Esophagus squamous epithelium (tissue), 5 donors: Measurements from ENCODE around the gene DCLRE1B. TPM values are rescaled to one million over a fixed set of nuclear protein-coding genes. Genes with fewer than 3 reads are reported as not detected.

Experiments used
- DNase-seq: peaks from one replicate; lab custom pipeline; 2025; lab: John Stamatoyannopoulos, UW
- H3K27ac ChIP-seq, 4 donors: fragments of 200-600 bp; sonication (generic); one replicate each; pipeline ENCODE4 v1.5.1; 2016 to 2019; ENCODE audit warnings: mild to moderate bottlenecking in 1 of 4
- H3K27me3 ChIP-seq, 4 donors: fragments of 200-600 bp; sonication (generic); 1 replicate in 3 of 4; 2 replicates in 1 of 4; pipeline versions ENCODE4 v1.5.1 to v1.6.0; 2017 to 2021; ENCODE audit warnings: antibody characterized with exemption in 1 of 4
- H3K36me3 ChIP-seq, 3 donors: fragments of 200-600 bp; sonication (generic); one replicate each; pipeline ENCODE4 v1.5.1; 2016 to 2019
- H3K4me1 ChIP-seq, 3 donors: fragments of 200-600 bp; sonication (generic); one replicate each; pipeline ENCODE4 v1.5.1; 2017 to 2019
- H3K4me3 ChIP-seq, 4 donors: fragments of 200-600 bp; sonication (generic); 1 replicate in 3 of 4; 2 replicates in 1 of 4; pipeline ENCODE4 v1.5.1; 2016 to 2019; ENCODE audit warnings: mild to moderate bottlenecking in 2 of 4, moderate library complexity in 1 of 4
- H3K9me3 ChIP-seq, 3 donors: fragments of 200-600 bp; sonication (generic); one replicate each; pipeline ENCODE4 v1.5.1; 2016 to 2019
- POLR2A ChIP-seq, 4 donors: fragments of 450-650 bp; IDR thresholded peaks; one replicate each; pipeline ENCODE4 v1.6.1; 2017; ENCODE audit warnings: antibody characterized with exemption in 4 of 4, mild to moderate bottlenecking in 4 of 4, moderate library complexity in 3 of 4
- WGBS, 2 donors: methylation state at CpG; one replicate each; pipeline ENCODE4 v1.1.5; 2018; 5-methylcytosine and 5-hydroxymethylcytosine counted together
- intact Hi-C: fragments of 100-400 bp; cut with DNase I; formaldehyde crosslinking; loops from one replicate; pipeline ENCODE4 v1.15.0; 2022
- total RNA-seq, 4 donors: library from RNA; depleted of rRNA; stranded (reverse); fragments of >200 nt; gene quantifications; one replicate each; pipeline ENCODE4 v1.1.0, GENCODE V29; 2016
- TF ChIP-seq, protein P1 (sequence below), 6 experiments: fragments of 450-650 bp in 4 of 6; fragments of 200-600 bp in 2 of 6; sonication (generic) in 2 of 6; IDR thresholded peaks; one replicate each; pipeline ENCODE4 v1.5.1; 2016 to 2019; ENCODE audit warnings: antibody characterized with exemption in 6 of 6, mild to moderate bottlenecking in 4 of 6, moderate library complexity in 4 of 6
- donor health status: DM: yes; HTN: yes; CAD: no.

The DCLRE1B gene
- total RNA-seq, 4 donors from 2014 or later: 2.7 to 6.5 (median 4.7) TPM

DNA sequence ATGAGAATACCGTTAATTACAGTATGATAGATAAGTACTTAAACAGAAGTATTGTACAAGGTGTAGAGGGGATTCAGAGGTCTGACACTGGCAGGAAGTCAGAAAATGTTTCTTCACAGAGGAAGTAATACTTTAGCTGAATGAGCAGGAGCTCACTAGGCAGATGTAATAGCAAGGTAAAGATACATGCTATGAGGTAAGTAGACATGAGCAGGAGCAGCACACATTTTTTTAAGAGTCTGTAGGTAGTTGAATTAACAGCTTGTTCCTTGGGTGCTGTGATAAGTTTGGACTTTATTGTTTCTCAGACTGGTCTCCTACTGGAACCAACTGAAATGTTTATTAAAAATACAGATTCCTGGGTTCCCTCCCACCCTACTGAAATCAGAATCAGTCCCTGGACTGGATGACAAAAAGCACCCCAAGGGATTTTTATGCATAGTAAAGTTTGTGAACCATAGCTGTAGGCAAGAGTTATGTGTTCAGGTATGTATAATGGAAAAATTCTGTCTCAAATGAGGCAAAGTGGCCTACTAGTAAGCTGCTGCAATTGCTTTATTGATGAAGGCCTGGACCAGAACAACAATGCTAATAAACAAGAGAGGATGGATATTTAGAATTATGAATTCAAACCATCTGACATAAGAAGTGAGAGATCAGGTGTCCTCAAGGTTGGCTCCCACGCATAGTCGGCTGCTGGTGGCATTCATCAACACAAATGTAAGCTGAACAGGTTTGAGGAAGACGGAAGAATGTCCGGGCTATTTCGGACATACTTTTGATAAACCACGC, 1.4 kb upstream of the DCLRE1B start:
- H3K4me1 ChIP-seq: peaks cover 7 to 47% (median 20%) of the 10 kb centered on the region in 3 donors
- intact Hi-C loops: no loop called here
- TF ChIP-seq, protein P1, sequence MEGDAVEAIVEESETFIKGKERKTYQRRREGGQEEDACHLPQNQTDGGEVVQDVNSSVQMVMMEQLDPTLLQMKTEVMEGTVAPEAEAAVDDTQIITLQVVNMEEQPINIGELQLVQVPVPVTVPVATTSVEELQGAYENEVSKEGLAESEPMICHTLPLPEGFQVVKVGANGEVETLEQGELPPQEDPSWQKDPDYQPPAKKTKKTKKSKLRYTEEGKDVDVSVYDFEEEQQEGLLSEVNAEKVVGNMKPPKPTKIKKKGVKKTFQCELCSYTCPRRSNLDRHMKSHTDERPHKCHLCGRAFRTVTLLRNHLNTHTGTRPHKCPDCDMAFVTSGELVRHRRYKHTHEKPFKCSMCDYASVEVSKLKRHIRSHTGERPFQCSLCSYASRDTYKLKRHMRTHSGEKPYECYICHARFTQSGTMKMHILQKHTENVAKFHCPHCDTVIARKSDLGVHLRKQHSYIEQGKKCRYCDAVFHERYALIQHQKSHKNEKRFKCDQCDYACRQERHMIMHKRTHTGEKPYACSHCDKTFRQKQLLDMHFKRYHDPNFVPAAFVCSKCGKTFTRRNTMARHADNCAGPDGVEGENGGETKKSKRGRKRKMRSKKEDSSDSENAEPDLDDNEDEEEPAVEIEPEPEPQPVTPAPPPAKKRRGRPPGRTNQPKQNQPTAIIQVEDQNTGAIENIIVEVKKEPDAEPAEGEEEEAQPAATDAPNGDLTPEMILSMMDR (IDR thresholded peaks at IDR 0.05): no peak
- TF ChIP-seq POLR2A (IDR thresholded peaks at IDR 0.05): no peak
- 14 to 16% methylated on average over 7 of the region's 7 CpGs for WGBS, 2 donors
- peak overlapping the region; percentile 88 to 98 (median 96) for H3K27ac ChIP-seq
- no peaks in the 10 kb centered on the region for H3K27me3 ChIP-seq
- DNase-seq: no peak
- peak overlapping the region; percentile 63 to 89 (median 79) for H3K4me3 ChIP-seq
- peaks cover 0 to 47% (median 12%) of the 10 kb centered on the region in 3 donors for H3K36me3 ChIP-seq
- no peaks in the 10 kb centered on the region for H3K9me3 ChIP-seq

DNA sequence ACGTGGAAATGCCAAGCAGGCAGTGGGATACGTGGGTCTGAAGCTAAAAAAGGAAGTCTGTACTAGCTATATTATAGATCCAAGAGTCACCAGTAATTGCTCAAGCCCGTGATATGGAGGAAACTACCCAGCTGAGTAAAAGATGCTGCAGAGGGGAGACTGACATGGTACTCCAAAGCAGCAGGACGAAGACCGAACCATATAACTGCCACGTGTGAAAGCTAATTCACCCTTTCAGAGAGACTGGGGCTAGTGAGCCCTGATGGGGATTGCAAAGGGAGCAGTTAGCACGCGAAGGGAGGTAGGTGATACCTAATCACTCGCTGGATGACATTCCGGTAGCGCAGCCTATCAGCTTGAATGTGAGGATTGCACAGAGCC, 843 bp upstream of the DCLRE1B start:
- no peak for DNase-seq
- Histone ChIP-seq H3K36me3 (peaks cover 0 to 47% (median 15%) of the 10 kb centered on the region in 3 donors), H3K27ac (peak overlapping the region; percentile 88 to 98 (median 96)), H3K27me3 (no peaks in the 10 kb centered on the region), H3K9me3 (no peaks in the 10 kb centered on the region), H3K4me3 (peak overlapping the region; percentile 63 to 89 (median 79)), H3K4me1 (peaks cover 7 to 47% (median 20%) of the 10 kb centered on the region in 3 donors)
- TF ChIP-seq, protein P1 (IDR thresholded peaks at IDR 0.05): no peak
- TF ChIP-seq POLR2A (IDR thresholded peaks at IDR 0.05): no peak
- intact Hi-C loops: no loop called here
- WGBS, 2 donors: 1% methylated on average over 9 to 11 of the region's 11 CpGs

DNA sequence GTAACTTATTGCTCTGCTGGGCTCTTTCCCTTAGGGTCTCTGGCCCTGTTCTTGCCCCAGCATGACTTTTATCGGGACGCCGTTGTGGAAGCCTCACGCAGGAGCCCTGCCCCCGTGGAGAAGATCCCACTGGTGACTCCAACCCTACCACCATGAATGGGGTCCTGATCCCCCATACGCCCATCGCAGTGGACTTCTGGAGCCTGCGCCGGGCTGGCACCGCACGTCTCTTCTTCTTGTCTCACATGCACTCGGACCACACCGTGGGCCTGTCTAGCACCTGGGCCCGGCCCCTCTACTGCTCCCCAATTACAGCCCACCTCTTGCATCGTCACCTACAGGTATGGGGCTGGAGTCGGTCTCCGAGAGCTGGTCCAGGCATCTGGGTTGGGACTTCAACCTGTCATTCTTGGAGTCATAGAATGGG, 322 bp downstream of the DCLRE1B start:
- Histone ChIP-seq H3K36me3 (peaks cover 0 to 45% (median 12%) of the 10 kb centered on the region in 3 donors), H3K4me1 (peaks cover 7 to 47% (median 20%) of the 10 kb centered on the region in 3 donors), H3K27ac (peak overlapping the region; percentile 88 to 98 (median 96)), H3K27me3 (no peaks in the 10 kb centered on the region), H3K4me3 (peak overlapping the region; percentile 63 to 89 (median 79)), H3K9me3 (no peaks in the 10 kb centered on the region)
- intact Hi-C loops: loop anchor here (5.0 kb wide), 1 partner anchor 68 kb away; no protein-coding TSS in a partner anchor
- DNase-seq: no peak
- WGBS, 2 donors: 0 to 1% methylated on average over 2 to 17 of the region's 17 CpGs
- no peak for TF ChIP-seq POLR2A (IDR thresholded peaks at IDR 0.05)
- TF ChIP-seq, protein P1 (IDR thresholded peaks at IDR 0.05): no peak

DNA sequence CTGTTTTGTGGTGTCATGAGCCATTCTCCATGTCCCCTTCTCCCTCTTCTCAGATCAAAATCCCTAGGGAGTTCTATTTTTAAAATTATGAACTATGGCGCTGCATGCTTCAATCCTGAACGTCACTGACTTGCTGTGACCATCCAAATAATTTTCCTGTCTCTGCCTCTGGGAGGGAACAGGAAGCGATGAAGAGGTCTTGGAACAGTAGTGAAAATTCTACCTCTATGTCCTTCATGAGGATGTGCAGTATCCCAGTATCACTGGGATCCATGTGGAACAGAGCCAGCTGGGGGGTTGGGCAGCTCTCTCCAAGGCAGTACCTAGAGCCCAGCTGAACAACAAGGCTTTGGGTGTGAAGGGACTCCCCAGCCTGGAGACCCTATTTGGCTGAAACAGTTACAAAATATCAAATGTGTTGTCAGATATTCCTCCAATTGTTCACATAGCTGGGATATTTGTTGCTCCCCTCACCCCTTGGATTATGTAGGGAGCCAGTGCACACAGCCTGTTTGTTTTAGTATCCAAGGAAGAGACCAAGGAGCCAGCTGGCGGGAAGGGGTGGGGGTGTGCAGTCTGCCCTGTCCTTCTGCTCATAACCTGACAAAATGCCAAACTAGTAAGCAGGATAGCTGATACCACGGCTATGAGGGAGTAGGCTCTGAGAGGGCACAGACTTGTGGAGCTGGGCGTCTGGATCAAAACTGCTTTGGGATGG, 7.6 kb downstream of the DCLRE1B start:
- Histone ChIP-seq H3K36me3 (peaks cover 0 to 46% (median 14%) of the 10 kb centered on the region in 3 donors), H3K27me3 (no peaks in the 10 kb centered on the region), H3K4me3 (peak overlapping the region in 1 of 4 donors; percentile 12), H3K9me3 (no peaks in the 10 kb centered on the region), H3K4me1 (peaks cover 0 to 9% (median 0%) of the 10 kb centered on the region in 3 donors), H3K27ac (peak overlapping the region; percentile 14 to 84 (median 60))
- DNase-seq: no peak
- TF ChIP-seq, protein P1 (IDR thresholded peaks at IDR 0.05): no peak
- no peak for TF ChIP-seq POLR2A (IDR thresholded peaks at IDR 0.05)
- 45 to 60% methylated on average over 5 to 6 of the region's 6 CpGs for WGBS, 2 donors
- intact Hi-C loops: no loop called here
